Measurements from ENCODE around the gene MAFG.

GRCh38 chr17:81934098-81934757 lies 6.7 kb upstream of the MAFG start:
- TF ChIP-seq, protein P1, sequence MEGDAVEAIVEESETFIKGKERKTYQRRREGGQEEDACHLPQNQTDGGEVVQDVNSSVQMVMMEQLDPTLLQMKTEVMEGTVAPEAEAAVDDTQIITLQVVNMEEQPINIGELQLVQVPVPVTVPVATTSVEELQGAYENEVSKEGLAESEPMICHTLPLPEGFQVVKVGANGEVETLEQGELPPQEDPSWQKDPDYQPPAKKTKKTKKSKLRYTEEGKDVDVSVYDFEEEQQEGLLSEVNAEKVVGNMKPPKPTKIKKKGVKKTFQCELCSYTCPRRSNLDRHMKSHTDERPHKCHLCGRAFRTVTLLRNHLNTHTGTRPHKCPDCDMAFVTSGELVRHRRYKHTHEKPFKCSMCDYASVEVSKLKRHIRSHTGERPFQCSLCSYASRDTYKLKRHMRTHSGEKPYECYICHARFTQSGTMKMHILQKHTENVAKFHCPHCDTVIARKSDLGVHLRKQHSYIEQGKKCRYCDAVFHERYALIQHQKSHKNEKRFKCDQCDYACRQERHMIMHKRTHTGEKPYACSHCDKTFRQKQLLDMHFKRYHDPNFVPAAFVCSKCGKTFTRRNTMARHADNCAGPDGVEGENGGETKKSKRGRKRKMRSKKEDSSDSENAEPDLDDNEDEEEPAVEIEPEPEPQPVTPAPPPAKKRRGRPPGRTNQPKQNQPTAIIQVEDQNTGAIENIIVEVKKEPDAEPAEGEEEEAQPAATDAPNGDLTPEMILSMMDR (IDR thresholded peaks at IDR 0.05 in 4 of 5, conservative IDR thresholded peaks at IDR 0.05 in 1 of 5) = no peak
- TF ChIP-seq POLR2A (IDR thresholded peaks at IDR 0.05) = no peak

All from gastrocnemius medialis (tissue), 4 donors.